NCI-H2029 (cell line): Measurements from ENCODE around the gene MAMSTR.

Source experiments
- DNase-seq: peaks from one replicate; lab custom pipeline; 2025; lab: John Stamatoyannopoulos, UW

The MAMSTR gene

DNA sequence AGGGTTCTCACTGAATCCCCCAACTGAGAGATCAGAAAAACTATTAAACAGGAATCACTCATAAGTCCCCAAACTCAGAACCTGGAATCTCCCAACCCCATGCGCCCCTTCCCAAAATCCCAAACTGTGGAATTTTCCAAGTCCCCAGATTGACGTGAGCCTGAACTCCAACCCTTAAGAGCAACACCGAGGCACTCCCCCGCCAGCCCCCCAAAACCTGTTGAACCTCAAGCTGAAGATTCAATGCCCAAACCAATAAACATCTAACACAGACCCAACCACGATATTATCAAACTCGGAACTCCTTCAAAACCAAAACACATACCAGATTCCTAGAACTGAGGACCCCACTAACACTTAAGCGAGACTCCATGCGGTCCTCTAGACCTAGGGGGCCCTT, 26.6 kb upstream of the MAMSTR start:
- no peak for DNase-seq

DNA sequence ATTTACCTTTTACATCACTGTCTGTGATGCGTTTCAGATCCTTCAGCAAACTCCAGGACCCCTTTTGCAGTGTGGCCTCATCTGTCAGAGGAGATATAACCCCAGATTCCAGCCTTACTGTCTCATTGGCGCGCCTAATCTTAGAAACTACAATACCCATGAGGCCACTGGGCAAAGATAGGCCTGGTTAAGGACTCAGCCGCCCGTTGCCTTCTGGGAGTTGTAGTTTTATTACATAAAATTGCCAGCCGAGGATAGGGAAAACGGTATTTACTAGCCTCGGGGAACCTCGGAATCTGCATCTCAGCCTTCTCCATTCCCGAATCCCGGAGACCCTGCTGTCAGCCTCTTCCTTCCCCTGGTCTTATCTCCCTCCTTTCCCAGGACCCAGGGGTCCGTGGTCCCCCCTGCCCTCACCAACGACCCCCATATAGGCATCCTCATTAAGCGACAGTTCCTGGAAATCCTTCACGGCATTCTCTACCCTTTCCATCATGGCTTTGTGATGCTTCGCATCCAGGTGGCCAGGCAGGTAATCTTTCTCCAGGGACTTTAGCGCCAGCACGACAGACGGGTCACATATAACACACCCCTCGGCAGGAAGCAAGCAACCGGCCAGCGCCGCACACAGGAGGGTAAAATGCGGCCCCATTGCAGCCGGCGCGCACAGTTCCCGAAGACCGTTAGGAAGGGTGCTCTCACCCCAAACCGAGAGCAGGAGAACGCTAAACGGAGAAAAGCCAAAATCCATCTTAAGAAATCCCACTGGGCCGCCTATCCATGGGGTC, 25.9 kb upstream of the MAMSTR start:
- peak; percentile 32 for DNase-seq

DNA sequence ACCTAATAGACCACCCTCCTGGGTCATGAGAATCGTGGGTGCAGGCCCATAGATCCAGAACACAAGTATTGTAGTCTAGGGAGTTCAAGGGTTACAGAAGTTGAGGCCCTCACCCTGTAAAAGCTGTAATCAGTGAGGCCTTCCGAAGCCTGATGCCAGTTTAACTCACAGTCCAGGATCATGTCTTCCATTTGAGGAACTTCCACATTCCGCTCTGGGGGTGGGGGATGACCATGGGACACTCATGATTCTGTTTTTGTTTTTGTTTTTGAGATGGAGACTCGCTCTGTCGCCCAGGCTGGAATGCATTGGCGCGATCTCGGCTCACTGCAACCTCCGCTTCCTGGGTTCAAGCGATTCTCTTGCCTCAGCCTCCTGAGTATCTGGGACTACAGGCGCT, 22.6 kb upstream of the MAMSTR start:
- DNase-seq, result no peak

DNA sequence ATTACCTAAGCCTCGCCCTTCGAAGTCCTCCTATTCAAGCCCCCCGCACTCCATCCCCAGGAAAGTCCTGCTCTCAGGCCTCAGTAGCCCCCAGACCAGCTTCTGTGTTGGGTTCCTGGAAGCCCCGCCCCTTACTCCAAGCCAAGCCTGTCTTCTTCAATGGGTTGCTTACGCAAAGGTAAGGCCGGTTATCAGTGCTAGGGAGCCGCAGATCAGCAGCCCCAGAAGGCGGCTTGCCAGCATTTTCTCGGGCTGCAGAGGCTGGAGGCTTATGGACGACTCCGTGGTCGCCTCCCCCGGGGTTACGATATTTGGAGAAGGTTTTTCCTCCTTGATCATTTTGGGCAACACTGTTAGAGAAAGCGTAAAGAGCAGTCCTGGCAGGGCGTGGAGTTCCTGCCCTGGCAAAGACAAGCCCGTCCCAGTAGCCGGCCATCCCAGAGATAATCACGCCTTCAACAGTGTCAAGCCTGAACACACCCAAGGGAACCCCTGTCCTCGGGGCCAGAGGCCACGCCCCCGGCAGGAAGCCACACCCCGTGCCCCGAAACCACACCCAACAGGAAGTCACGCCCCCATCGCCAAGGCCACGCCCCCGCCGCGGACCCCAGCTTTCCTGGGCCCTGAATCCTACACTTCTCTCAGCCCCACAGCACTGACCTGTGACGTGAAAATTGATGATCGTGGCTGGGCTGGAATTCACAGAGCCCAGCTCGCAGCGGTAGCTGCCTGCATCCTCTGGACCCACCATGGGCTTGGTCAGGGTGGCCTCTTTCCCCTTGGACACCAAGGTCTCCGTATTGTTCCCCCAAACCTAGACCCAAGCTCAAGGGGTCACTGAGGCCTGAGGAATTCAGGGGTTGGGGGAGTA, 21.8 kb upstream of the MAMSTR start:
- DNase-seq, result no peak

DNA sequence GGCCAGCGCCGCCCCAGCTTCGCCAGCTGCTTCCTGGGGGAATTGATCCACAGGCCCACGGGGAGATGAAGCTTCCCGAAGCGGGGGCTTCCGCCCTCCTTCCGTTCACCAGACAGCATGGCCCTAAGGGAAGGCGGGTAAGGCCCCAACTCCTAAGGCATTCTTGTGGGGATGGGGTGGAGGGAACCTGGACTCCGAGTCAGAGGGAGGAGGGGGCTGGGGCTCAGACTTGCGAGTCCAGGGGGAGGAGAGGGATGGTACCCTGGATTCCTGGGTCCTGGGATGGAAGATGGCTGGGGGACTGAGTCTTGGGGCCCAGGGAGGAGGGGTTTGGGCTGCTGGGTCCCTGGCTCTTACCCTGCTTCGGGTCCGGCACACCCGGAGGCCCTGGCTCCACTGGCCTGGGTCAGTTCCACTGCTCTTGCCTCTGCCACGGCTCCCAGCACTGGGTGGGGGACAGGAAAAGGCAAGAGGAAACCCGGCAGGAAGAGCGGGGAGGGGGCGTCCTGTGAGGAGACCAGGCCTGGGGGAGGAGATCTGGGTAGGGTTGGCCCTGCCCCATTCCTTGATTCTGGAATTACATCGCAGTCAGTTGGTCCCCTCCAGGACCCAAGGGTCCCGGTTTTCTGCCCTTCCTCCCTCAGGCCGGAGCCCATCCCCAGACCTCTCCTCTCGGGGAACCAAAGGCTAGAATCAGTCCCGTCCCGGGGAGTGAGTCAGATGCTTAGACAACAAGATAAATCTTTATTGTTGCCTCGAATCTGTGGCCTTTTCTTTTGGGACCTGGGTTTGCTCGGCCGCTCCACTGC, 20.8 kb upstream of the MAMSTR start, which contains the start of gene RASIP1:
Gene RASIP1 (minus strand): TSS at position 447 of the 809 bp plus-strand sequence. CDS start 328 bp downstream, at position 119.
- no peak for DNase-seq

DNA sequence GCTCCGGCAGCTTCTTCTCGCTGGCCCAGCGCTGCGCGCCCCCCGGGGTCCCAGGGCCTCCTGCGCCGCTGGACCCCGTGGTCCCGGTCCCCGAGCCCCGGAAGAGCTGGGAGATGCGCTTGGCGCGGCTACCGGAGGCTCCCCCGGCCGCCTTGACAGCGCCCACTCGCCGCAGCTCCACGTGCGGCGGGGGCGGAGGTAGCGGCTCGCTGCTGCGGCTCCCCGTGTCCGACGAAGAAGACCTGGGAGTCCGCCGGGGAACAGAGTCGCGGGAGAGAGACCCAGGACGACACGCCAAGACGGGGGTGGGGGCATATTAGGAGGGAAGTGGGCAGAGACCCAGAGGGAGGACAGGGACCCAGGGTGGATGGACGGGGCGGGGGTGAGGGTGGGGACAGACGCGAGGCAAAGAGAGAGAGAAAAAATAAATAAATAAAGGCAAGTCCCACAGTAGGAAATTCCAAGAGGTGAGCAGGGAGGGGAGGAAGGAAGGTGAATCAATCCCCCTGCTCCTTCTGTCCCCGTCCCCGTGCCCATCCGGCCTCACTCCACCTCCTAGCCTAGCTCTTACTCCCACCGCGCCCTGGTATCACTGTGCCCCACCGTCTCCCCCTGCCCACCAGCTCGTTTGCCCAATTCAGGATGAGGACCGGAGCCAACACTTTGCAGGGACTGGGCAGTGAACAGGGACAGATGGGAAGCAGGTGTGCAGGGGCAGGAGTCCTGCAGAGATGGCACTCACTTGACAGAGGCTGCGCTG, 20.1 kb upstream of the MAMSTR start:
- DNase-seq, result no peak

DNA sequence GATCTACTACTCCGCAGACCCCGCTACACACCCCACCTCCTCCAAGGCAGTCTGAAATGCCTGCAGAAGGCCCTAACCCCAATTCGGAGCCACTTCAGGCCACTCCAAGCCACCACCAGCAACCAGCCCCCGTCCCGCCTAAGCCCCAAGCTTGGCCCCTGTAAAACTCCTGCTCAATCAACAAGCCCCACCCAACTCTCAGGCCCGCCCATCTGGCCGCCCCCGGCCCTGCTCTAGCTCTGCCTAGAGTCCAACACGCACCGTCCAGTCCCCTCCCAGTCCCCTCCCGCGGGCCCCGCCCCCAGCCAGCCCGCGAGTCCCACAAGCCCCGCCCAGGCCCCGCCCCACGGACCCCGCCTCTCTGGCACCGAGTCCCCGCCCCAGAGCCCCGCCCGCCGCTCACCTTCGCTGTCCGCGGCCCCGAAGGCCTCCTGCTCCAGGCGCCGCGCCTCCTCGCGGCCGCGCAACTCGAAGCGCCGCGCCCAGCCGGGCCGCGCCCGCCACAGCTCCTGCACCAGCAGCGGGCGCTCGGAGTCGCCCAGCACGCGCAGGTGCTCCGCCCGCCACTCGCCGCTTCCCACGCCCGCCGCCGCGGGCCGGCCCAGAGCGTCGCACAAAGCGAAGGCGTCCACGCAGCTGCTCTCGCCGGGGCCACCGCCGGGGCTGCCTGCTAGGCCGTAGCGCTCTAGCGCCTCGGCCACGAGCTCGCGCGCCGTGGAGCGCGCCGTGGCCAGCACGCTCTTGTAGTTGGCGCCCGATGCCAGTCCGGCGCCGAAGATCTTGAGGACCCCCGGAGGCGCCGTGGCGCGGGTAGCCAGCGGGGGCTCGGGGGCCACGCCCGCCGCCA, 19.3 kb upstream of the MAMSTR start:
- DNase-seq, result peak; percentile 88

DNA sequence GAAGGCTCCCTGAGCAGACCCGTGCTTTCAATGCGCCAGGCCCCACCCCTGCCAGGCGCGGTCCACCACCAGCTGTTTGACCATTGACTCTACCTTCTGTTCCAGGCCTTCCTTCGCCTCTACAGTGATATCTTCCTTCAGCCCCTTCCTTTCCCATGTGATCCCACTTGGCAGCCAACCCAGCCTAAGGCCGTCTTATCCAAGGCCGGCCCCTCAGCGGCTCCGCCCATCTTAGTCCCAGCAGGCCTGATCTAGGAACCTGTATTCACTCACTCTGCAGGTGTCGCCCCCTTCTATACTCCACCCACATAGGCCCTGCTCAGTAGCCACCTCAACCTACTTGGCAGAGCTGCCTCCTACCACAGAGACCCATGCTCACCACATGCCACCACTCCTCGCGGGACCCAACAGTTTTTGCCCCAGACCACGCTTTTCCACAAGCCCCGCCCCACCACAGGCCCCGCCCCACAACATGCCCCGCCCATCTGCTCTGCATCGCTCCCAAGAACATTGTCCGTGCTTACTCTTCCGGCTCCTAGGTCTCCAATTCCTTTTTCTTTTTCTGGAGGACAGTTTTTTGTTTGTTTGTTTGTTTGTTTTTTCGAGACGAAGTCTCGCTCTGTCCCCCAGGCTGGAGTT, 18.0 kb upstream of the MAMSTR start:
- DNase-seq, result peak; percentile 30

DNA sequence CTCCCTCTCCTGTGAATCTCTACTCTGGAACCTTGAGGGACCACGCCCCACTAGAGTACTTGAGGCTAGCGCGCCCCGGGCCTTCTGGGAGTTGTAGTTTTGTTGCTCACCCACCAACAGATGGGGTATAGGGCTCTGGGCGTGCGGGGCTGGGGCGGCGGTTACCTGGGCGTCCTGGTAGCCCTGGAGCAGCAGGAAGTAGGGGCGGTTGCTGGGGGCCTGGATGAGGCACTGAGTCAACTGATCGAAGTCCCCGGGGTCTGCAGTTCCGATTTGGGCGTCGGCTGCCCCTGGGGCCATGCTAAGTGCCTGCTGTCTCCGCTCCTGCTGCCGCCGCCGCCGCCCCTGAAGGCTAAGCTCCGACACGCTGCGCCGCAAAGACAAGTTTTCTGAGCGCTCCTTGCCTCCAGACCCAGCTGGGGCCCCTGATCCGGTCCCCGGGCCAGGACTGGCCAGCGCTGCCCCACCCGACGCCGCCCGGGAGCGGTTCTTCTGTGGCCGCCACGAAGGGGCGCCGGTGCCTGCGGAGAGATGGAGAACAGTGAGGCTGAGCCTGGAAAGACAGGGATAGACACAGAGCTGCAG, 15.6 kb upstream of the MAMSTR start:
- DNase-seq, result no peak

DNA sequence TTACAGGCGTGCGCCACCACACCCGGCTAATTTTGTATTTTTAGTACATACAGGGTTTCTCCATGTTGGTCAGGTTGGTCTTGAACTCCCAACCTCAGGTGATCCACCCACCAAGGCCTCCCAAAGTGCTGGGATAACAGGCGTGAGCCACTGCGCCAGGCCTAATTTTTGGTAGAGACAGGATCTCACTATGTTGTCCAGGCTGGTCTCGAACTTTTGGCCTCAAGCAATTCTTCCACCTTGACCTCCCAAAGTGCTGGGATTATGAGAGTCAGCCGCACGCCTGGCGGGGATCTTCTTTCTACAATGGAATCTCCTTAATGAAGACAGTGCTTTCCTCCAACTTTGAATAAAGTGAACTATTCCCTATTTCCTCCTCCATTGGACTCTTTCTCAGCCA, 15.1 kb upstream of the MAMSTR start:
- no peak for DNase-seq

DNA sequence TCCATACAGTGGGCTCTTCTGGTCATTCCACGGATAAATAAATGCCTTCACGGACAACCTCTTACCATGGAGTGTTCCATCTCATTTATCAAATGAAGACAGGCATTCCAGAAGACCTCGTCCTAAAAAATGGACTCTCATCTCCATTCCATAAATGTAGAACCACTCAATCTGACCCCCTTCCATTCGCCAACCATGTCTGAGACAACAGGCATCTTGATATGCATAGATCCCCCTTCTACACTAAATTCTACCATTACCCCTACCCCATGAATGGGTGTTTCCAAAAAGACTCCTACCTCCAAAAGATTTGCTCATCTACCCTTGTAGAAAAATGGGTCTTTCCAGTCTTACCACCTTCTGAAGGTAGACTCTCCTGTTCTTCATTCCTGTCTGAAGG, 11.9 kb upstream of the MAMSTR start:
- no peak for DNase-seq

DNA sequence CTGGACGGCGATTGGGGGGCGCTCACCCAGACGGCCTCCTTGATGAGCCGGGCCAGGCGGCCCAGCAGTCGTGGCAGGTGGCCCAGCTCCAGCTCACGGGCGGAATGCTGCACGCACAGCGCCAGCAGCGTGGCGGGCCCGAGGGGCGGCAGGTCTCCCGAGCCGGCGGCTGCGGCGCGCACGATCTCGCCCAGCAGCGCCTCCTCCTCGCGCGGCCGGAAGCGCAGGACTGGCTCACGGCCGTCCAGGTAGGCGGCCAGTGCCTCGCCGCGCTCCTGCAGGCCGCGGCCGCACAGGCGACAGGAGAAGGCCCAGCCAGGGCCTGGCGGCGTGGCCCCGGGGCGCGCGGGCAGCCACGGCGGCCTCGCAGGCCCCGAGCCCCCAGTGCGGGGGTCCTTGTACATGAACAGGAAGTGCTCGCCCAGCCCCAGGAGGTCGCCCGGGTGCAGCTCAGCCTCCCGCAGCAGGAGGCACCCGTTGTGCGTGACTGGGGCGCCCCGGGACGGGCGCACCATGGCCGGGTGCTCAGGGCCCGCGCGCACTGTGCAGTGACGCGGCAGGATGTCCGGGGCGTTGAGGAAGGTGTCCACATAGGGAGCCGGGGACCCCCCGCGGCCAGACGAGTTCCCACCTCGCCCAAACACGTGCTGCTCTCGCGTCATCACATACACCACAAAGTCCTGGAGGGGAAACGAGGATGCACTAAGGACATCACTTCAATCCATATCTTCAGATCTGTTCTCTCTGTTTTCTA, 9.6 kb upstream of the MAMSTR start:
- no peak for DNase-seq

DNA sequence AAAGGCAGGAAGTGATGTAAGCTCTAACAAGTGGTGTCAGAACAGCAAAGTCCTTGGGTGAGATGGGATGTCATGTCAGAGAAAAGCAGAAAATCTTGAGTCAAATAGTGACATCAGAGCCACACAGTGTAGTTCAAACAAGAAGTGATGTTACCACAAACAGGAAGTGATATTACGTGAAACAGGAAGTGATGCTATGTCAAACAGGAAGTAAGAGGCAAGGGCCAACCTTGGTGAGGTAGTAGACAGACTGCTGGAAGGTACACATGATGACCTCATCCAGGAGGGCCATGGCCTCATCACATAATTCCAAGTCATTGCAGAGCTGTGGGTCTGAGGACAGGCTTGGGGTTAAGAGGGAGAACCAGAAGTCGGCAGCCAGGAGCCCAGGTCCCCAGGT, 7.0 kb upstream of the MAMSTR start:
- no peak for DNase-seq

DNA sequence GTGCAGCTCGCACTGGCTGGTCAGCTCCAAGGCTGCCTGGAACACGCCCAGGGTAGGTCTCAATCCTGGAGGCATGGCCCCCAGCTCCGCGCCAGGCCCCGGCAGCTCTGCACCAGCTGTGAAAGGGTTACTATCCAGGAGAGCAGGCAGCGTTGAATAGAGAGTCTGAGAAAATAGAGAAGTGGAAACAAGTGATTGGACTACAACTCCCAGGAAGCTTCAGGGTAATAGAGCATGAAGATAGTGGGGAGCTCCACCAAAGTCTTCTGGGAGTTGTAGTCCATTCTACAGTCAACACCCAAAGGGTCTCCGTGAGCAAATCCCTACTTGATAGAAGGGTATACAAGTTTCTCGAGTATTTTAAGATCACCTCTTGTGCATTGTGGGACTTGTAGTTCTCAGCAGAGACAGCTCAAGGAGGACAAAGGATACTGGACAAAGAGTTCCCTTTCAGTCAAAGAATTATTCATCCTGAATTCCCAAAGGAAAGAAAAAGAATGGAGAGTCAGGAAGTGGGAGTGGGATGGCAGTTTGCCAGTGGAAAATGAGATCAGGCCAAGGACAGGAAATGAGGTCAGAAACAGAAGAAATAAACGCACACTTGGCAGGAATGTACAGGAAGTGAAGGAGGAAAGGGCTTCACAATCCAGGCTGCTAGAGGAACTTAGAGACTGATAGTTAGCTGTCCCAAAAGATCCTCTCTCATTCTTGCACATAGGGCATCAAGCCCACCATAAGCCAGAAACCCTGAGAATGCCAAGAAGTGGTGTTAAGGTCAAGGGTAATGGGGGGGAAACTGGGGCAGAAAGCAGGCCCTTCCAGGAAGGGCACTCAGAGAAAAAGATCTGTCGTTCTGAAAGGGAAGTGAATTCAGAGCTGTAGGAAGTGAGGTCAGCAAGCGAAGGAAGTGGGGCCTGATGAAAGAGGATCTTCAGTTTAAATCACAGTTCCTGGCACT, 5.5 kb upstream of the MAMSTR start:
- peak; percentile 88 for DNase-seq

DNA sequence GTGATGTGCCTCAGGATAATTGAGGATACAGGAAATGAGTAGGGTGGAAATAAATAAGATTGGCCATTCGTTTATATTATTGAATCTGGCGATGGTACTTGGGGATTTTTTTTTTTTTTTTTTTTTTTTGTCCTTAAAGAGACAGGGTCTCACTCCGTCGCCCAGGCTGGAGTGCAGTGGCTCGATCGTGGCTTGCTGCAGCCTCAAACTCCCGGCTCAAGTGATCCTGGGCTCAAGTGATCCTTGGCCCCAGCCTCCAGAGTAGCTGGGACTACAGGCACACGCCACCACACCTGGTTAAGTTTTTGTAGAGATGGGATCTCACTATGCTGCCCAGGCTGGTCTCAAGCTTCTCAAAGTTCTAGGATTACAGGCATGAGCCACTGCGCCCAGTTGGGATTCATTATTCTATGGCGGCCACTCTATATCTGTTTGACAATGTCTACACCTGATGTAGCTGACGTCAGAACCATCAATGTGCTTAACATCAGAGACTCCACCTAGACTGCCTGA, 2.7 kb upstream of the MAMSTR start:
- DNase-seq, result no peak

DNA sequence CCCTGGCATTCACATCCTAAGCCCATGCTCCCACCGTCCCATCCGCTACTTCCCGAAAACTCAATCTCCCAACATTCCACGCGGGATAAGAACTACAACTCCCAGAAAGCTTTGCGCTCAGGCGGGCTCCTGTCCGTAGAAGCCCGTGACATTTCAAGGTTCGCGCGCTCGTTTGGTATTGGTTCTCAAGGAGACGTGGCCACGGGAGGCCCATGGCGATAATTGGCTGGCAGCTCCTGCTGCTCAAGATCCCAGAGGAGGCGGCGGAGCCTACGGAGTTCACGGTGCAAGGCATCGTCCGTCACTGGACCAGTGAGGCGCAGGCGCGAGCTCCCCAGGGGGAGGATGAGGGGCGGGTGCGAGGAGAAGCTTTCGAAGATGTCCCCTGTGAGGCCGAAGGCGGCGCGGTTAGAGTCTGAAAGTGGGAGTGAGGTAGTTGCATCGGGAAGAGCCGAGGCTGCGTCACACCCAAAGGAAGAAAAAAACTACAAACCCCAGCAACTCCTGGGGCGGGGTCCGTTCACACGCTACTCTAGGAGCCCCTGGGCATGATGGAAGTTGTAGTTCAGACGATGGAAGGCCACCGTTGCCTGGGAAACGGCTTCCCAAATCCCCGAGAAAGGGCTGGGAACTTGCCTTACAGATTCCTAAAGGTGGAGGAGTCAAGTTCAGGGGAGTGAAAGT, 1.2 kb upstream of the MAMSTR start:
- DNase-seq, result peak; percentile 99

DNA sequence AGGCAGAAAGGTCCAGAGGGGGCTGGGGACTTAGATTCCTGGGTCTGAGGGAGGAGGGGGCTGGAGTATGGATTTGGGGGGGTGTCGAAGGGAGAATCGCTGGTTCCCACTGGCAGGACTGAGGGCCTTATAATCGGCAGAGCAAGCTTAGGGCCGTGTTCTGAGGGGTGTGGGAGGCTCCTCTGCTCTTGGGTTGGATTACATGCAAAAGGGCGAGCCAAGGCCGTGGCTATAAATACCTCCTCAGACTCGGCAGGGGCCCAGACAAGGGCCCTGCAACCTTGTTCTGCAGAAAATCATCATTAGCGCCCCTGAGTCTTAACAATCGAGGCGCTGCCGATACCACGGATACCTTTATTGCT, 707 bp upstream of the MAMSTR start:
- DNase-seq, result no peak
